KOPT-K1 (cell line): ENCODE results near the gene HLA-DMA.

Experiments used
- H3K27ac ChIP-seq: fragments of 200-600 bp; sonication (generic); 2 replicates; pipeline ENCODE4 v1.5.1; 2016; ENCODE audit warnings: antibody characterized with exemption, mild to moderate bottlenecking, low read depth, low read length; ENCODE audit not compliant: poor library complexity, severe bottlenecking
- H3K36me3 ChIP-seq: fragments of 200-600 bp; sonication (generic); 2 replicates; pipeline ENCODE4 v1.5.1; 2017; ENCODE audit warnings: antibody characterized with exemption, mild to moderate bottlenecking, low read length, moderate library complexity; ENCODE audit not compliant: insufficient read depth
- H3K9me3 ChIP-seq: fragments of 200-600 bp; sonication (generic); 2 replicates; pipeline ENCODE4 v1.5.1; 2017; ENCODE audit warnings: antibody characterized with exemption, low read length, mild to moderate bottlenecking; ENCODE audit not compliant: insufficient read depth, poor library complexity, severe bottlenecking

HLA-DMA gene

GRCh38 chr6:32952817-32953739 is at the start of gene HLA-DMA:
Gene HLA-DMA, minus strand, starts transcription at chr6:32953097. Its CDS starts 61 bp downstream, at chr6:32953036.
- Histone ChIP-seq H3K27ac (peak within 1 kb of the TSS; percentile 2), H3K9me3 (no peaks in the 10 kb centered on the region), H3K36me3 (no peaks in the 10 kb centered on the region)

DNA sequence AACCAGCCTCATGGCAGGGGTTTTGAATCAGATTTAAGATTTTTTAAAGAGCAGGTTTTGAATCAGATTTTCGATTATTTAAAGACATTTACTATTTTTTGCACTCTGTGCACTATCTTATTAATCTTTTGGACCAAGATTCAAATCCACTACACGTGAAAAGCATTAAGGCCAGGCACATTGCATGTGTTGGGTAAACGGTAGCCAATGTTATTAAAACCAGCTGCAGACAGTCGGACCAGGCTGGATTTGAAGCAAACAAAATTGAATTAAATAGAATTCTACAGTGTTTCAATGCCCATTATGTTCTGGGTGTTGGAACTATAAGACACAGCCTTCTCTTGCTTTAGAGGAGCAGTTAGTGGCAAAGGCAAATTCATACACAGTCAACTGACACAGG is 48.8 kb upstream of the HLA-DMA start:
- Histone ChIP-seq H3K9me3 (no peaks in the 10 kb centered on the region), H3K36me3 (no peaks in the 10 kb centered on the region), H3K27ac (no peak overlapping the region)

DNA sequence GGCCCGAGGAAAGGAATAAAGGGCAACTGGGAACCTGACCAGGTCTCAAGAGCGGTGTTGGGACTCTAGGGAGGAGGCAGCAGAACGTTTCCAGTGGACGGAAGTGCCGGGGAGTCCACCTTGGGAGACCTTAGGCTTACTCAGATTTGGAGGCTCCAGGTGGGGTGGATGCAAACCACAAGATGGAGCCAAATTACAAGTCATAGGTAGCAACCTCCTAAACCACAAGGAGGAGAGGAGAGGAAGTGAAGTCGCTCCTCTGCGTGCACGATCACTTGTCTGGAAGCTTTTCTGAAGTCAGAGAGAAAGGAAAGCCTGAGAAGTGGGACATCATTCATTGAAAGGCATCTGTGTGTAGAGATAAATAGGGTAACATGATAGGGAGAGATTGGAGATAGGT is 47.2 kb upstream of the HLA-DMA start:
- H3K9me3 ChIP-seq = no peaks in the 10 kb centered on the region
- H3K36me3 ChIP-seq = no peaks in the 10 kb centered on the region
- H3K27ac ChIP-seq = no peak overlapping the region

GRCh38 chr6:32995448-32995847 is 42.6 kb upstream of the HLA-DMA start:
- Histone ChIP-seq H3K27ac (no peak overlapping the region), H3K9me3 (no peaks in the 10 kb centered on the region)

GRCh38 chr6:32993363-32993973 is 40.6 kb upstream of the HLA-DMA start:
- Histone ChIP-seq H3K27ac (no peak overlapping the region), H3K36me3 (no peaks in the 10 kb centered on the region), H3K9me3 (no peaks in the 10 kb centered on the region)

More at GRCh38 chr6:32995448-32995847, 42.6 kb upstream of the HLA-DMA start:
- H3K36me3 ChIP-seq = no peaks in the 10 kb centered on the region

DNA sequence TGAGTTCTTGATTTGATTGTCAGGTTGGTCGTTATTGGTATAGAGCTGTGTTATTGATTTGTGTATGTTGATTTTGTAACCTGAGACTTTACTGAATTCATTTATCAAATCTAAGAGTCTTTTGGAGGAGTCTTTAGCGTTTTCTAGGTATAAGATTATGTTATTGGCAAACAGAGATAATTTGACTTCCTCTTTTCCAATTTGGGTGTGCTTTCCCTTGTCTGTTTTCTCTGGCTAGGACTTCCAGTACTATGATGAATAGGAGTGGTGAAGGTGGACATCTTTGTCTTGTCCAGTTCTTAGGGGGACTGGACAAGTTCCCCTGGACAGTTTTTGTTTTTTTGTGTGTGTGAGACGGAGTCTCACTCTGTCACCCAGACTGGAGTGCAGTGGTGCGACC is 39.1 kb upstream of the HLA-DMA start:
- Histone ChIP-seq H3K27ac (no peak overlapping the region), H3K36me3 (no peaks in the 10 kb centered on the region), H3K9me3 (no peaks in the 10 kb centered on the region)

DNA sequence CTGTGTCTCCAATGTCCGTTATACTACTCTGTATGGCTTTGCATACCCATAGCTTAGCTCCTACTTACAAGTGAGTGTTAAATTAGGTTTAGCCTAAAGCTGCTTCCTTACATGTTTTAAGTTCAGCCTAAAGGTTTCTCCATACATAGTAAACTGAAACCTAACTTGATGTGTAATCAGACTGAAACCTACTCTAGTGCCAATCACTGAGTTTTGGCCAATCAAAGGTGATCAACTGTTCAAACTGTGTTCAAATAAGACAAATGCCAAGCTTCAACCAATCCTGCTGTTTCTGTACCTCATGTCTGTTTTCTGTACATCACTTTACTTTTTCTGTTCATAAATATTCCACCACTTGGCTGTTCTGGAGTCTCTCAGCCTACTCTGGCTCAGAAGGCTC is 36.5 kb upstream of the HLA-DMA start:
- H3K9me3 ChIP-seq = no peaks in the 10 kb centered on the region
- no peak overlapping the region for H3K27ac ChIP-seq
- H3K36me3 ChIP-seq = no peaks in the 10 kb centered on the region

DNA sequence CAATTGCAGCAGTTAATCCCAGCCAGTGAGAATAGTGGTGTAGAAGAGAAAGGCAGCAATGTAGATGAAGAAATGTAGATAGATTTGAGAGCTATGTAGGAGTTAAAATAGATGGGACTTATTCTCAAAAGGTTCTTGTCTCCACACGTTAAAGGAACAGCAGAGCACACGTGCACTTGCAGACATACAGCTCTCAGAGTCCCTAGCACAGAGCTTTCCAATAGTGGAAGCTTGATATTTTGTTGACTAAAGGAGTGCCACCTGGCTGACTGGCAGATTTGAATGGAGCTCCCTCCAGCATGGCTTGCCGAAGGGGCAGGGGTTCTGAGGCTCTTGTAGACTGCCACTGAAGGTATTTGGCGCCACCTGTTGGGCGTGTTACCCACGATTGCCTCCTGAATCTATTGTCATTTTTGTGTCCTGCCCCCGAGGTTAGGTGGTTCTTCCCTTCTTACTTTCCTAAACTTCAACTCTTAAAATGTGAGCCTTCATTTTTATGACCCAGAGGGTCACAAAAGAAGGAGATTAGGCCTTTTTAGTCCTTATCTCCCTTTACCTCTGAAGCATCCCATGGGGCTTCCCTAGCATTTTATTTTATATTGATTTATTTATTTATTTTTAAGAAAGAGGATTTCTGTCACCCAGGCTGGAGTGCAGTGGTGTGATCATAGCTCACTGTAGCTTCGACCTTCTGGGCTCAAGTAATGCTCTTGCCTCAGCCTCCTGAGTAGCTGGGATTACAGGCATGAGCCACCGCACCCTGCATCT is 31.9 kb upstream of the HLA-DMA start:
- Histone ChIP-seq H3K27ac (no peak overlapping the region), H3K9me3 (no peaks in the 10 kb centered on the region), H3K36me3 (peaks cover 40% of the 10 kb centered on the region)

DNA sequence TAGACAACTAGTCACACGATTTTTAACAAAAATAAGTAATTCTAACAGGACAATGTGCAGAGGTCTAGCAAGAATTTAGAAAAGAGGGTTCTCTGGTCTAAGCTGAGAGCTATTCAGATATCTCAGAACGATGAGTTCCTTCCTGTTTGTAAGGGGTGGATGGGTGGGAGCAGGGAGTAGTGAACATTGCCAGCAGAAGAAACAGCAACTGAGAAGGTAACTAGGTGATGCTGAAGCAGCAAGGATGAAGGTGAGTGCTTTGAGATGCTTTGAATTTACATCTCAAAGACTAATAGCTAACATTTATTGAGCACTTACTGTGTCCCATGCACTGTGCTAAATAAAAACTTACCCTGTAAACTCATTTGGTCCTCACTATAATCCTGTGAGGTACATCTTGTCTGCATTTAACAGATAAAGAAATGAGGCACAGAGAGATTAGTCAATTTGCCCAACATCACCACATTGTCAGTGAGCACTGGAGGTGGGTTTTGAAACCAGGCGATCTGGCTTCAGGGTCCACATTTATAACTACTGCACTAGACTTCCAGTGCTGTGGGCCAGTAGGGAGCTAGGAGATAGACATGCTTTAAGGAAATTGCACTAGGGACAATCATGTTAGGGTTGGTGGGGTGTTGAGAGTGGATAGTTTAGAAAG is 31.2 kb upstream of the HLA-DMA start:
- Histone ChIP-seq H3K36me3 (peaks cover 47% of the 10 kb centered on the region), H3K27ac (no peak overlapping the region), H3K9me3 (no peaks in the 10 kb centered on the region)

DNA sequence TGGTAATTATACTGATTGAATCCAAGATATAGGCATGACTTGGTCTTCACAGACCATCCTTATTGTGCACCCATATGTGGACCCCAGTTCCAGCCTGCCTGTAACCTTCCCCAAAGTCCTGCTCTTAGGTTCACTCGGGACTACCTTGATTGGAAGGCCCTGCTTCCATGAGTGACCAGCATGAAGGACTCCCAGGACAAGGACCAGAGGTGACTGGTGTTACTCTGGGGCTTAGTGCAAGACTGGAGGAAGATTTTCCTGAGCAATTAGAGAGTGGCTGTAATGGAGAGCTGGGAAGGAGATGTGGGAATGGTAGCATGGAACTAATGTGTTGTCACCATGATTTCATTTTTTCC is 30.6 kb upstream of the HLA-DMA start:
- Histone ChIP-seq H3K36me3 (peaks cover 53% of the 10 kb centered on the region), H3K27ac (no peak overlapping the region), H3K9me3 (no peaks in the 10 kb centered on the region)

- Histone ChIP-seq H3K36me3 (peaks cover 59% of the 10 kb centered on the region), H3K27ac (no peak overlapping the region), H3K9me3 (no peaks in the 10 kb centered on the region)
Observed at GRCh38 chr6:32982702-32983492, 30.0 kb upstream of the HLA-DMA start.

DNA sequence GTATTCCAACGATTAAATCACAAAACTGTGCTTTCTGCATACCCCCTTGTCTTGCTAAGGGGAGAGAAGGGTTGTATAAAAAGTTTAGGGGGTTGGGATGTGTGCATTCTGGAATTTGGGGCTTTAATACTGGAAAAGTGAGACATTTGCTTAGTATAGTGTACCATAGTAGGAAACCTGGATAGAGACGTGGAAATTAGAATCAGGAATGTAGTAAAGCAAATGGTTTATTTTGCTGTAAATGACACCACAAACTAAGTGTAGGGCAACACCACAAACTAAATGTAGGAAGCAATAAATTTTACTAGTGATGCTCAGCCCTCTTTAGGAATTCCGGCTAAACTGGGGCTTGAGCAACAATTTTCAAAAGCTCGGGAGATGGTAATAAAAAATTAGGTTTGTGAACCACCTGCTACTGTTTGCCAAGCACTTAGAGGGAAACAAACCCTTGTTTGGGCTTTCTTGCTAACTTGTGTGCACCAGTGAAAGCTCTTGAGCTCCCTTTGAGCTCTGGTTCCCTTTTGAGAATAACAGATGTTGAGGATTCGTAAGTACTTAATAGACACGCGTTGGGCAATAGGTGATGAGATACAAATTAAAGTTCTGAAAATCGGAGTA is 29.3 kb upstream of the HLA-DMA start:
- H3K9me3 ChIP-seq = no peaks in the 10 kb centered on the region
- peaks cover 66% of the 10 kb centered on the region for H3K36me3 ChIP-seq
- H3K27ac ChIP-seq = no peak overlapping the region

DNA sequence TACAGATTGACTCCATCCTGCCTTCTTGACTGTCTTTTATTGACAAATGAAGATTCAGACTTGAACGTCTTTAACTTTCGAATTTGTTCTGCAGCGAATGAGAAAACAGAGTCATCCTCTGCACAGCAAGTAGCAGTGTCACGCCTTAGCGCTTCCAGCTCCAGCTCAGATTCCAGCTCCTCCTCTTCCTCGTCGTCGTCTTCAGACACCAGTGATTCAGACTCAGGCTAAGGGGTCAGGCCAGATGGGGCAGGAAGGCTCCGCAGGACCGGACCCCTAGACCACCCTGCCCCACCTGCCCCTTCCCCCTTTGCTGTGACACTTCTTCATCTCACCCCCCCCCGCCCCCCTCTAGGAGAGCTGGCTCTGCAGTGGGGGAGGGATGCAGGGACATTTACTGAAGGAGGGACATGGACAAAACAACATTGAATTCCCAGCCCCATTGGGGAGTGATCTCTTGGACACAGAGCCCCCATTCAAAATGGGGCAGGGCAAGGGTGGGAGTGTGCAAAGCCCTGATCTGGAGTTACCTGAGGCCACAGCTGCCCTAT is 27.7 kb upstream of the HLA-DMA start:
- H3K36me3 ChIP-seq = peaks cover 82% of the 10 kb centered on the region
- H3K27ac ChIP-seq = no peak overlapping the region
- no peaks in the 10 kb centered on the region for H3K9me3 ChIP-seq
